H4 (cell line): Measurements from ENCODE around the gene SNED1. TPM values are rescaled to one million over a fixed set of nuclear protein-coding genes. Genes with fewer than 3 reads are reported as not detected.

Source experiments
- DNase-seq: peaks from one replicate; pipeline ENCODE4 v3.0.0-alpha.2; 2015; ENCODE audit warnings: low spot score
- total RNA-seq: library from RNA; depleted of rRNA; stranded (reverse); fragments of >200 nt; shearing (Covaris generic); gene quantifications from 2 replicates; pipeline ENCODE4 v1.2.3, GENCODE V29; 2014

Gene SNED1
- total RNA-seq, 1 experiment from 2014 or later = 1.7 TPM

- no peak for DNase-seq
Measured at GRCh38 chr2:241048149-241048948, 49.9 kb downstream of the SNED1 start.

- DNase-seq = no peak
Measured at GRCh38 chr2:241048949-241049343, 50.5 kb downstream of the SNED1 start.

GRCh38 chr2:241049739-241050623, 51.6 kb downstream of the SNED1 start:
- no peak for DNase-seq

GRCh38 chr2:241050624-241051577, 52.5 kb downstream of the SNED1 start:
- DNase-seq = no peak

GRCh38 chr2:241051578-241052487, 53.4 kb downstream of the SNED1 start:
- no peak for DNase-seq

GRCh38 chr2:241052677-241053360, 54.4 kb downstream of the SNED1 start:
- DNase-seq = no peak

- no peak for DNase-seq
Measured at GRCh38 chr2:241053576-241054251, 55.3 kb downstream of the SNED1 start.

GRCh38 chr2:241061275-241061674, 62.9 kb downstream of the SNED1 start:
- no peak for DNase-seq

- no peak for DNase-seq
Measured at GRCh38 chr2:241062389-241063092, 64.1 kb downstream of the SNED1 start.

GRCh38 chr2:241063093-241063551, 64.7 kb downstream of the SNED1 start:
- DNase-seq = no peak

- no peak for DNase-seq
Measured at GRCh38 chr2:241063587-241063986, 65.2 kb downstream of the SNED1 start.

- DNase-seq = no peak
Measured at GRCh38 chr2:241064008-241064801, 65.8 kb downstream of the SNED1 start.

- DNase-seq = no peak
Measured at GRCh38 chr2:241064802-241065354, 66.5 kb downstream of the SNED1 start.

GRCh38 chr2:241065355-241065803, 67.0 kb downstream of the SNED1 start:
- no peak for DNase-seq

- no peak for DNase-seq
Measured at GRCh38 chr2:241066171-241066892, 67.9 kb downstream of the SNED1 start.

- DNase-seq = no peak
Measured at GRCh38 chr2:241066893-241067341, 68.5 kb downstream of the SNED1 start.
